Fibroblast of skin of right biceps (primary cell): ENCODE results near the gene SYNE3.
"Not testable (repeated sequence)": the region's sequence is repeated elsewhere in the genome, so short reads cannot be mapped to it uniquely, and the experiment has no call there.

Experiments
- DNase-seq: peaks from one replicate; pipeline ENCODE4 v3.0.0-alpha.2; 2013

The SYNE3 gene

GRCh38 chr14:95523051-95523814 lies 6.8 kb upstream of the SYNE3 start:
- DNase-seq = peak; percentile 78

- no peak for DNase-seq
Observed at GRCh38 chr14:95522556-95522955, 6.1 kb upstream of the SYNE3 start.

- DNase-seq = no peak
Observed at GRCh38 chr14:95522116-95522515, 5.7 kb upstream of the SYNE3 start.

GRCh38 chr14:95521001-95521400 lies 4.6 kb upstream of the SYNE3 start:
- no peak for DNase-seq

GRCh38 chr14:95520346-95520745 lies 3.9 kb upstream of the SYNE3 start:
- no peak for DNase-seq

GRCh38 chr14:95519699-95520098 lies 3.2 kb upstream of the SYNE3 start:
- DNase-seq = peak; percentile 91

GRCh38 chr14:95518045-95518751 lies 1.7 kb upstream of the SYNE3 start:
- DNase-seq = peak; percentile 56

GRCh38 chr14:95515596-95516552 lies 576 bp downstream of the SYNE3 start:
- DNase-seq = peak; percentile 67

- DNase-seq = peak; percentile 53
Observed at GRCh38 chr14:95515080-95515489, 1.4 kb downstream of the SYNE3 start.

- no peak for DNase-seq
Observed at GRCh38 chr14:95514131-95515079, 2.0 kb downstream of the SYNE3 start.

- no peak for DNase-seq
Observed at GRCh38 chr14:95513291-95513690, 3.2 kb downstream of the SYNE3 start.

GRCh38 chr14:95511687-95512086 lies 4.8 kb downstream of the SYNE3 start:
- no peak for DNase-seq

GRCh38 chr14:95510804-95511203 lies 5.6 kb downstream of the SYNE3 start:
- DNase-seq = no peak

- not testable (repeated sequence) for DNase-seq
Observed at GRCh38 chr14:95510344-95510743, 6.1 kb downstream of the SYNE3 start.

GRCh38 chr14:95509495-95509894 lies 7.0 kb downstream of the SYNE3 start:
- no peak for DNase-seq

GRCh38 chr14:95508377-95508776 lies 8.1 kb downstream of the SYNE3 start:
- DNase-seq = no peak

- peak; percentile 68 for DNase-seq
Observed at GRCh38 chr14:95507701-95508103, 8.7 kb downstream of the SYNE3 start.

GRCh38 chr14:95507174-95507573 lies 9.3 kb downstream of the SYNE3 start:
- DNase-seq = peak; percentile 81

- DNase-seq = no peak
Observed at GRCh38 chr14:95505030-95505589, 11.3 kb downstream of the SYNE3 start.

GRCh38 chr14:95504135-95505029 lies 12.1 kb downstream of the SYNE3 start:
- DNase-seq = peak; percentile 78
